ENCODE data around the gene ZNF552.
"Not testable (repeated sequence)": the region's sequence is repeated elsewhere in the genome, so short reads cannot be mapped to it uniquely, and the experiment has no call there.

DNA sequence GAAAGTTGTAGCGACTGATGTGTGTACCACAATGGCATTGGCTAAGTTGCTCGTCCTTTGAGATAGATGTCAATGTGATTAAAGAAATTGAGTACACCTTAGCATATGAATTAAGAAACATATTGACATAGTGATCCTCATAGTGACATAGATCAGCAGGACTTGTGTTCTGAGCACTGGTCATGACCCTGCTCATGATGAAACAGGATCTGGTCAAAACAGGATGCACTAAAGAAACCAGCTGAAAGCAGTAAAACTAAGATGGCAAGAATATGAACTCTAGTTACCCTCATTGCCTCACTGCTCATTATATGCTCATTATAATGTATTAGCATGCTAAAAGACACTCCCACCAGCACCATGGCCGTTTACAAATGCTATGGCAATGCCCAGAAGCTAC, 32.5 kb upstream of the ZNF552 start:
- TF ChIP-seq POLR2A (IDR thresholded peaks at IDR 0.05; ENCODE audit: low read length); GATA1 (IDR thresholded peaks at IDR 0.05; ENCODE audit: low read depth, low read length): not testable (repeated sequence)
